HG03159 (cell line): ENCODE measurements around the gene C18orf63.

Experiments used
- ATAC-seq: cut with Tn5 transposase; IDR thresholded peaks from one replicate; pipeline ENCODE4 v1.9.1; 2021; ENCODE audit warnings: mild to moderate bottlenecking, moderate library complexity; ENCODE audit not compliant: unreplicated experiment

The C18orf63 gene

DNA sequence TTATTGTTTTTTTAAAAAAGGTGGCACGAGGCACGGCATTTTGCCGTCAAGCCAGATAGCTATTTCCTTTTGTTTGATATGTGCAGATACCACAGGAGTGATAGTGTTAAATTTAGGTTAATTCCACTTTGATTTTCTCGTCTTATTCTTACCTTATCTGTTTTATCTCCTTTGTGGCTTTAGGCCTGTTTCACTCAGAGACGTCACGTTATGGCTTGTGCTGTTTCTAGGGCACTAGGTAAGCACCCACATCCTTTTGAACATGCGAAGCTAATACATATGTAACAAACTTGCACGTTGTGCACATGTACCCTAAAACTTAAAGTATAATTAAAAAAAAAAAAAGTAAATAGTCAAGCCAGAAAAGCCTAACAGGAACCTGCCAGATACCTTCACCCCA is 57.8 kb downstream of the C18orf63 start:
- no peak for ATAC-seq

- ATAC-seq, result no peak
Measured at GRCh38 chr18:74375999-74376398, 60.4 kb downstream of the C18orf63 start.

DNA sequence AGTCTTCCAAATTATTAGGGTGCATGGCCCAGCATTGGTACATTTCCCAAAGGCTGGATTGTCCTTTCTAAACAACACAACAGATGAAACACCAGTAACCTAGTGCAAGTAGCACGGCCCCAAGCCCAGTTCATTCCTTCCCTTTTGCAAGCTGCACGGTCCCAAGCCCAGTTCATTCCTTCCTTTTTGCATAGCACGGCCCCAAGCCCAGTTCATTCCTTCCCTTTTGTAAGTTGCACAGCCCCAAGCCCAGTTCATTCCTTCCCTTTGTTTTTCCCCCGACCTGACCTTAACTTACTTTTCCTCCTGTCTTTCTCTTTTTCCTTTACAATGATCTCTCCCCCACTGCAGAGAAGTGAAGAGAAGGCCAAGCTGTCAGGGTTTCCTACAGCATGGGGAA is 60.9 kb downstream of the C18orf63 start:
- no peak for ATAC-seq

DNA sequence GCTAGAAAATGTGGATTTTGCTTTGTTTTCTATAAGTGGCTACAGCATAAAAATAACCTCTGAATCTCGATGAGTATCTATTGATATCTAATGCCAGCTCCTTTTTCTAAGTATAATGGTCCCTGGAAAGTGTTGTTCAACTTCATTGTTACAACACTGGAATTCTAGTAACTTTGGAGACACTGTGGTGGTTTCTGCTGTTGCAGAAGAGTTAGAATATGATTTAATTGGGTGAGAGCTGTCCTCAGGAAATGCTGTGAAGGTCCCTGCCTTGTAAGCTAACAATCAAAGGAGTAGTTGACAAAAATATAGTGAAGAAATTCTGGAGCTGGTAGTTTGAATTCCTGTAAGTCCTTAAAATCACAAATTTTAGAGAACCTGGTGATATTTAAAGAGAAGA is 62.1 kb downstream of the C18orf63 start:
- ATAC-seq, result no peak

- ATAC-seq, result no peak
Measured at GRCh38 chr18:74378179-74378682, 62.6 kb downstream of the C18orf63 start.

DNA sequence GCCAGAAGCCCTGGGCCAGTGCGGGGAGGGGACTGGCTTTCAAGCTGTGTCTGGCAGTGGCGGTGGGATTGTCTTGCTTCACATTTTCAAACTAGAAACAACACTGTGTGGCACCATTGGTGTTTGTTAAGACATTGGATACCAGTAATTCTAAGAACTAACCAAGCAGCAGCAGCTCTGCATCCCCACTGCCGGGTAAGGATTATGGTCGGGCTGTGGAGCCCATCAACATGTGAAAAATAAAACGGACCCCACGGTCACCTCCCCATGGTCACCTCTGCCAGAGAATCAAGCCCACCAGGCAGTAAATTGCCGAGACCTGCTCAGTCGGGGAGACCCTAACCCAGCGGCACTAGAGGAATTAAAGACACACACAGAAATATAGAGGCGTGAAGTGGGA is 65.3 kb downstream of the C18orf63 start:
- ATAC-seq, result no peak

- ATAC-seq, result no peak
Measured at GRCh38 chr18:74381621-74382295, 66.1 kb downstream of the C18orf63 start.

GRCh38 chr18:74382481-74383017 is 66.9 kb downstream of the C18orf63 start:
- ATAC-seq, result no peak

GRCh38 chr18:74387383-74387782 is 71.7 kb downstream of the C18orf63 start:
- ATAC-seq, result no peak

- no peak for ATAC-seq
Measured at GRCh38 chr18:74388227-74388626, 72.6 kb downstream of the C18orf63 start.

- ATAC-seq, result no peak
Measured at GRCh38 chr18:74389171-74389927, 73.7 kb downstream of the C18orf63 start.

GRCh38 chr18:74389991-74390390 is 74.4 kb downstream of the C18orf63 start:
- no peak for ATAC-seq

DNA sequence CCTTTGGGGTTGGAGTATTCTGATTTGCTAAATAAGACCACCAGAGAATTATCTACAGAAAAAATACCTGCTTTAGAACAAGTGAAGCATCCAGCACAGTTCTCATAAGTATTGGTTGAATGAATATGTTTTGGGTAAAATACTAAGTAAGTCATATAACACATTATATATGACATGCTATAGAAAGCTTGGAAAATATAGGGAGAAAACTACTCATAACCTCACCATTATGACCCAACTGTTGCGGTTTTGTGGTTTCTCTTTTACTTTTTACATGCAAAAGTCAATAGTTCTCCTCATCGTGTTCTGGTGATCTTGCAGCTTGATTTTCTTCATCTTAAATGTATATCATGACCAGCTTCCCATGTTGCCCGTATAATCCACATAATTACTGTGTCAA is 75.3 kb downstream of the C18orf63 start:
- ATAC-seq, result no peak

DNA sequence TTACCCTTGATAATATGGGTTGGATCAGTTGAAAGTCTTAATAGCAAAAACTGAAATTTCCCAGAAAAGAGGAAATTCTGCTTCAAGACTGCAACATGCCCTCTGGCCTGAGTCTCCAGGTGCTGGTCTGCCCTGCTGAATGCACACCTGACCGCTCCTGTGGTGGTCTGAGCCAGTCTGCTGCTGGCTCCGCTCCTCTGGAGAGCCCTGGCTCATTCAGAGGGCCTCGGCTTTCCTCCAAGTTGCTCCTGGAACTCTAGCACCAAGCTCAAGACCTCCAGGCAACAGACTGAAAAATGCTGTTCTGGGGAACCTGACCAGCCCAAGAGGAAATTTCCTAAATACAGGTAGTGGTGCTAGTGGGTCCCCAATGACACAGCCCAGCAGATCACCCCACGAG is 76.7 kb downstream of the C18orf63 start:
- ATAC-seq, result no peak

- ATAC-seq, result no peak
Measured at GRCh38 chr18:74395006-74395405, 79.4 kb downstream of the C18orf63 start.

DNA sequence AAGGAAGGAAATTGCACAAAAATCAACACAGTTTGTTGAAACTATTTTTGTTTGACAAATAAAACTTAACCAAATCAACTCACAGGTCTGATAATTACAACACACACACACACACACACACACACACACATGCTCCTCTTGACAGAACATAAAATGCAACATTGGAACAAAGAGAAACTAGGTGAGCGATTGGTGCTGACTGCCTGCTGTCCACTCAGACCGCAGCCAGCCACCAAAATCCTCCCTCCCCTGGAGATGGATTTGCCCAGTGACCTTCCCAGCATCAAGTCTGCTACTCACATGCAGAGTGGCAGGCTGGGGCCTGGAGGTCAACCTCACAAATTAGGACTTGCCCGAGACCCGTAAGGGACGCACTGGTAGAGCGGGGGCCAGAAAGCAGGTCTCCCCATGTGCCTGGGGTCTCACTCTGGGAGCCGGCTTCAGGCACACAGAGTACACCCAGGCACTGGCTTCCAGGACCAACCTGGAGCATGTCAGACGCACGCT is 80.1 kb downstream of the C18orf63 start:
- no peak for ATAC-seq

DNA sequence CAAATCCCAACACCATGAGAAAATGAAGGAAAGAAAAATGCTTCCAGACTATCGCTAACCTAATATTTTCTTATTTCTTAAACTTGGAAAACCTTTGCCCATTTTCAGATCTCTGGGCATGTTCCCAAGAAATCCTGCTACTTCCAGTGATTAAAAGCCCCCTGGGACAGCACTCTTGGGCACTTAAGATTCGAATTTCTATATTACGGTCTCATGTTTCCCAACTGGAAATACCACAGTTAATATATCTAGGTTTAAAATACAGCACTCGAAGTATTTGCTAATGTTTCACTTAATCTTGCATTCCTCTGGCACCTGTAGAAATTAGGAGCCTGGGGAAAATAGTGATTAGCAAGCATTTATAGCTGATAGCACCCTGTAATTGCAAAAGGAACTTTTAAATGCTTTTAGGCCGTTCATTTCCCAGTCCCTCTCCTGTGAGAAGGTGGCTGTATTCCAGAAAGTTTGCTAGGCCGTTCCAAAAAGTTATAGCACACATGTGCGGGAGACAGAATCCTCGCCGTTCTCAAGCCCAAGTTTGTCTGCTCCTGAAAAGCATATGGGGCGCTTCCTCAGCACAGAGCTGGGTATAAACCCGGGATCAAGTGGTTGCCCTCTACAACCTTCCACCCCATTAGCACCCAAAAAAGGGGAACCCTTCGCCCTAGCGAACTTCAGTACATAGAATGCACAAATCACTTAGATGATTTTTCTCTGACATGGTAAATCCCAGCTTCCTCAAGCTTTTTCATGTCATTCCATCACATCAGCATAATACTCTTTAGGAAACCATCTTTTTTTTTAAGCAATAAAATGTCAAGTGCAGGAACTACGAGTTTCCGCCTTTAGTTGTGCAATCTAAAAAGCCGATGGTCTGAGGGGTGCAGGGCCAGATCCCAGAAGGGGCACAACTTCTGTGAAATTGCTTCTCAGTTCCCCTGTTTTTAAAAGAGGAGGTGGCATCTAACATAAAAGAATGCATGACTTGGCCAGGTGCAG is 80.8 kb downstream of the C18orf63 start:
- ATAC-seq, result no peak

- ATAC-seq, result no peak
Measured at GRCh38 chr18:74397572-74397971, 81.9 kb downstream of the C18orf63 start.

GRCh38 chr18:74399091-74399887 is 83.7 kb downstream of the C18orf63 start:
- no peak for ATAC-seq

DNA sequence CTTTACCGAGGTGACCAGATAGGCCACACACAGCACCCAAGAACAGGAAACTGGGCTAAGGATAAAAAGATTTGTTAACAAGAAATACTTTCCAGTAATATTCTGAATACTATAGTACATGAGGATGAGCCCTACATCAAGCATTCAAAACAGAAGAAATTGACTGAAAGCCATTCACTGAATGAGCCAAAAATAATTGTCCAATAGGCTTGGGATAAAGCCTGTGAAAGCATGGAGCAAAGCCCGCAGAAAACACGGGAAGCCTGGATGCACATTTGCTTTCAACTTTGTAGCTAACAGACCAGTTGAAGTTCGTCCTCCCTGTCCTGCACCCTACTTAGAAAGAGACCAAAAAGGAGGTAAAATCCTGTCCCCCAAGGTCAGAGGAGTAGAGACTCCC is 85.2 kb downstream of the C18orf63 start:
- ATAC-seq, result no peak
